Subcutaneous preadipocyte (primary cell): ENCODE results near the gene AKAP5. TPM values are rescaled to one million over a fixed set of nuclear protein-coding genes. Genes with fewer than 3 reads are reported as not detected.

Experiments
- total RNA-seq: library from RNA; depleted of rRNA; stranded (reverse); fragments of >200 nt; gene quantifications from 2 replicates; pipeline ENCODE4 v1.2.3, GENCODE V29; 2012

AKAP5 gene
- under 0.01 and 0.20 TPM in 2 replicates for total RNA-seq

GRCh38 chr14:64465191-64465822, at the start of gene AKAP5:
Gene AKAP5 (plus strand): TSS chr14:64465499. CDS start chr14:64468395, 2,896 bp downstream.

GRCh38 chr14:64503434-64504309, 38.4 kb downstream of the AKAP5 start, which contains the start of gene ZBTB25:
Gene ZBTB25 (minus strand): TSS chr14:64503838. CDS start chr14:64490533, 13,305 bp downstream.

GRCh38 chr14:64504310-64504896, 39.1 kb downstream of the AKAP5 start, which contains the start of gene ZBTB1:
Gene ZBTB1 (plus strand): TSS chr14:64504770. CDS start chr14:64521505, 16,735 bp downstream.

Other genes with a start within 250 kb of the AKAP5 start
- gene ESR2, start 171.1 kb upstream of the AKAP5 start, total RNA-seq: under 0.01 TPM in 1 of 2 replicates, not detected in the other
- 48.5 and 70.0 TPM in 2 replicates for gene MTHFD1, start 77.1 kb upstream of the AKAP5 start, total RNA-seq
- gene ZBTB25, start 38.3 kb downstream of the AKAP5 start, total RNA-seq: 6.2 and 7.2 TPM in 2 replicates
- 35.3 and 40.3 TPM in 2 replicates for gene ZBTB1, start 39.3 kb downstream of the AKAP5 start, total RNA-seq
- gene HSPA2, start 75.2 kb downstream of the AKAP5 start, total RNA-seq: 0.73 and 1.2 TPM in 2 replicates
- gene PPP1R36, start 84.5 kb downstream of the AKAP5 start, total RNA-seq: 0.20 TPM in 1 of 2 replicates, not detected in the other
- 0.73 and 2.7 TPM in 2 replicates for gene PLEKHG3, start 238.9 kb downstream of the AKAP5 start, total RNA-seq